ENCODE results near the gene FER1L5.

DNA sequence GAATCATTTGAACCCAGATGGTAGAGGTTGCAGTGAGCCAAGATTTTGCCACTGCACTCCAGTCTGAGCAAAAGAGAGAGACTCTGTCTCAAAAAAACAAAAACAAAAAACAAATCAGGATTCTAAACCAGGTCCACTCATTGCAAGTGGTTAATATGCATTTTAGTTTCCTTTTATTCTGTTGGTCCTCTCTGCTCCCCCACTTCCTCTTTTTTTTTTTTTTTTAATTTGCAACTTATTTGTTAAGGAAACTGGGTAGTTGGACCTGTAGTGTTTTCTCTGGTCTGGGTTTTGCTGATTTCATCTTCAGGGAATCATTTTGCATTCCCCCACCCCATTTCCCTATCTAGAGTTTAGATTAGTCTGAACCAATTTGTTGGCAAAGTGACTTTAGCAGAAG, 14.0 kb downstream of the FER1L5 start:
- TF ChIP-seq, protein P1, sequence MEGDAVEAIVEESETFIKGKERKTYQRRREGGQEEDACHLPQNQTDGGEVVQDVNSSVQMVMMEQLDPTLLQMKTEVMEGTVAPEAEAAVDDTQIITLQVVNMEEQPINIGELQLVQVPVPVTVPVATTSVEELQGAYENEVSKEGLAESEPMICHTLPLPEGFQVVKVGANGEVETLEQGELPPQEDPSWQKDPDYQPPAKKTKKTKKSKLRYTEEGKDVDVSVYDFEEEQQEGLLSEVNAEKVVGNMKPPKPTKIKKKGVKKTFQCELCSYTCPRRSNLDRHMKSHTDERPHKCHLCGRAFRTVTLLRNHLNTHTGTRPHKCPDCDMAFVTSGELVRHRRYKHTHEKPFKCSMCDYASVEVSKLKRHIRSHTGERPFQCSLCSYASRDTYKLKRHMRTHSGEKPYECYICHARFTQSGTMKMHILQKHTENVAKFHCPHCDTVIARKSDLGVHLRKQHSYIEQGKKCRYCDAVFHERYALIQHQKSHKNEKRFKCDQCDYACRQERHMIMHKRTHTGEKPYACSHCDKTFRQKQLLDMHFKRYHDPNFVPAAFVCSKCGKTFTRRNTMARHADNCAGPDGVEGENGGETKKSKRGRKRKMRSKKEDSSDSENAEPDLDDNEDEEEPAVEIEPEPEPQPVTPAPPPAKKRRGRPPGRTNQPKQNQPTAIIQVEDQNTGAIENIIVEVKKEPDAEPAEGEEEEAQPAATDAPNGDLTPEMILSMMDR (conservative IDR thresholded peaks at IDR 0.05; ENCODE audit: low read depth, low read length), result no peak
- no peak for TF ChIP-seq EZH2 (IDR thresholded peaks at IDR 0.05; ENCODE audit: borderline replicate concordance, low read depth, low read length, poor library complexity, severe bottlenecking)
